CD8-positive, alpha-beta memory T cell (primary cell): ENCODE measurements around the gene CEP112. TPM values are rescaled to one million over a fixed set of nuclear protein-coding genes. Genes with fewer than 3 reads are reported as not detected.

Experiments used
- CTCF ChIA-PET: fragments of 350-600 bp; sonication (Branson Sonifier 250); formaldehyde crosslinking; loops from one replicate; lab custom pipeline; 2021; ENCODE audit warnings: antibody characterized with exemption; lab: Charles Lee
- POLR2A ChIA-PET: fragments of 350-600 bp; sonication (Branson Sonifier 250); formaldehyde crosslinking; loops from one replicate; lab custom pipeline; 2021; ENCODE audit warnings: antibody characterized with exemption; lab: Charles Lee
- DNase-seq, 5 donors: peaks; one replicate each; pipeline versions ENCODE4 v3.0.0 to v3.0.0-alpha.2; 2020 to 2022; ENCODE audit warnings: mixed read lengths in 1 of 5
- H3K27ac ChIP-seq: one replicate; pipeline ENCODE4 v1.7.0; 2013; ENCODE audit warnings: low read depth, mild to moderate bottlenecking, low read length, moderate library complexity
- H3K27me3 ChIP-seq: 2 replicates; pipeline ENCODE4 v1.7.0; 2013; ENCODE audit warnings: low read length, mild to moderate bottlenecking; ENCODE audit not compliant: insufficient read depth, poor library complexity, severe bottlenecking
- H3K36me3 ChIP-seq: 2 replicates; pipeline ENCODE4 v1.7.0; 2013; ENCODE audit warnings: mild to moderate bottlenecking, low read length, moderate library complexity; ENCODE audit not compliant: insufficient read depth
- H3K4me1 ChIP-seq: 2 replicates; pipeline ENCODE4 v1.7.0; 2013; ENCODE audit warnings: mild to moderate bottlenecking, low read length, moderate library complexity; ENCODE audit not compliant: insufficient read depth
- H3K4me3 ChIP-seq: 2 replicates; pipeline ENCODE4 v1.7.0; 2013; ENCODE audit warnings: mild to moderate bottlenecking, low read length
- H3K9me3 ChIP-seq: 2 replicates; pipeline ENCODE4 v1.7.0; 2013; ENCODE audit warnings: mild to moderate bottlenecking, low read length
- H3K27ac Mint-ChIP-seq, 8 donors: one replicate each; pipeline ENCODE4 v1.8.0; 2020 to 2021; ENCODE audit warnings: mixed read lengths in 8 of 8, mild to moderate bottlenecking in 6 of 8, inconsistent platforms in 3 of 8, moderate library complexity in 3 of 8
- H3K27me3 Mint-ChIP-seq, 2 donors: one replicate each; pipeline ENCODE4 v1.8.0; 2020 to 2021; ENCODE audit warnings: mixed read lengths in 2 of 2, mild to moderate bottlenecking in 1 of 2, moderate library complexity in 1 of 2
- H3K36me3 Mint-ChIP-seq, 3 donors: one replicate each; pipeline ENCODE4 v1.8.0; 2020 to 2021; ENCODE audit warnings: mixed read lengths in 3 of 3, inconsistent platforms in 1 of 3, mild to moderate bottlenecking in 1 of 3
- H3K4me1 Mint-ChIP-seq, 3 donors: one replicate each; pipeline ENCODE4 v1.8.0; 2020 to 2021; ENCODE audit warnings: mixed read lengths in 3 of 3, inconsistent platforms in 1 of 3, mild to moderate bottlenecking in 1 of 3
- H3K4me3 Mint-ChIP-seq, 7 donors: one replicate each; pipeline ENCODE4 v1.8.0; 2020 to 2021; ENCODE audit warnings: mixed read lengths in 7 of 7, mild to moderate bottlenecking in 6 of 7, moderate library complexity in 4 of 7, inconsistent platforms in 2 of 7
- H3K9me3 Mint-ChIP-seq, 5 donors: one replicate each; pipeline ENCODE4 v1.8.0; 2020 to 2022; ENCODE audit warnings: mixed read lengths in 5 of 5, mild to moderate bottlenecking in 3 of 5, moderate library complexity in 2 of 5, inconsistent platforms in 1 of 5
- polyA plus RNA-seq: library from polyadenylated mRNA; unstranded; fragments of 300-500 nt; fragmentation: Illumina TruSeq; gene quantifications from one replicate; pipeline ENCODE4 v1.2.3, GENCODE V29; 2021
- total RNA-seq, 2 experiments: library from RNA; stranded (reverse); gene quantifications; one replicate each; pipeline ENCODE4 v1.2.3, GENCODE V29; 2021

Gene CEP112
- total and polyA plus RNA-seq, 3 experiments from 2014 or later = 0.64 to 4.5 (median 3.0) TPM

- ChIA-PET CTCF (no interaction called here), POLR2A (no interaction called here)
- H3K4me3 Mint-ChIP-seq = no peak overlapping the region
- H3K36me3 Mint-ChIP-seq = no peaks in the 10 kb centered on the region
- no peak overlapping the region for H3K4me3 ChIP-seq
- H3K27me3 Mint-ChIP-seq = peaks cover 0 to 8% of the 10 kb centered on the region in 2 donors
- H3K9me3 Mint-ChIP-seq = no peaks in the 10 kb centered on the region
- H3K4me1 Mint-ChIP-seq = no peaks in the 10 kb centered on the region
- H3K9me3 ChIP-seq = no peaks in the 10 kb centered on the region
- DNase-seq = no peak
- no peaks in the 10 kb centered on the region for H3K4me1 ChIP-seq
- no peaks in the 10 kb centered on the region for H3K36me3 ChIP-seq
- no peak overlapping the region for H3K27ac Mint-ChIP-seq
- no peak overlapping the region for H3K27ac ChIP-seq
- no peaks in the 10 kb centered on the region for H3K27me3 ChIP-seq
These were observed 327.5 kb downstream of the CEP112 start for GRCh38 chr17:65864394-65864793.

- Histone ChIP-seq H3K36me3 (no peaks in the 10 kb centered on the region), H3K27ac (no peak overlapping the region), H3K4me3 (no peak overlapping the region), H3K4me1 (no peaks in the 10 kb centered on the region), H3K9me3 (no peaks in the 10 kb centered on the region), H3K27me3 (no peaks in the 10 kb centered on the region)
- H3K36me3 Mint-ChIP-seq = no peaks in the 10 kb centered on the region
- H3K27ac Mint-ChIP-seq = no peak overlapping the region
- POLR2A ChIA-PET = no interaction called here
- DNase-seq = no peak
- no peaks in the 10 kb centered on the region for H3K9me3 Mint-ChIP-seq
- peaks cover 0 to 2% of the 10 kb centered on the region in 2 donors for H3K27me3 Mint-ChIP-seq
- H3K4me3 Mint-ChIP-seq = no peak overlapping the region
- CTCF ChIA-PET = no interaction called here
- no peaks in the 10 kb centered on the region for H3K4me1 Mint-ChIP-seq
These were observed 334.2 kb downstream of the CEP112 start for GRCh38 chr17:65857718-65858117.

GRCh38 chr17:65856865-65857264, 335.1 kb downstream of the CEP112 start:
- Mint-ChIP-seq H3K27ac (no peak overlapping the region), H3K4me1 (no peaks in the 10 kb centered on the region), H3K9me3 (no peaks in the 10 kb centered on the region), H3K36me3 (no peaks in the 10 kb centered on the region), H3K27me3 (peaks cover 0 to 2% of the 10 kb centered on the region in 2 donors), H3K4me3 (no peak overlapping the region)
- H3K4me3 ChIP-seq = no peak overlapping the region
- H3K9me3 ChIP-seq = no peaks in the 10 kb centered on the region
- no peaks in the 10 kb centered on the region for H3K36me3 ChIP-seq
- no peaks in the 10 kb centered on the region for H3K4me1 ChIP-seq
- H3K27me3 ChIP-seq = no peaks in the 10 kb centered on the region
- H3K27ac ChIP-seq = no peak overlapping the region
- no peak for DNase-seq
- POLR2A ChIA-PET = no interaction called here
- CTCF ChIA-PET = no interaction called here

- Mint-ChIP-seq H3K27ac (no peak overlapping the region), H3K27me3 (peaks cover 0 to 2% of the 10 kb centered on the region in 2 donors), H3K36me3 (no peaks in the 10 kb centered on the region), H3K9me3 (no peaks in the 10 kb centered on the region), H3K4me3 (no peak overlapping the region), H3K4me1 (no peaks in the 10 kb centered on the region)
- no peak overlapping the region for H3K4me3 ChIP-seq
- no peak overlapping the region for H3K27ac ChIP-seq
- H3K27me3 ChIP-seq = no peaks in the 10 kb centered on the region
- CTCF ChIA-PET = no interaction called here
- no peaks in the 10 kb centered on the region for H3K4me1 ChIP-seq
- H3K36me3 ChIP-seq = no peaks in the 10 kb centered on the region
- POLR2A ChIA-PET = no interaction called here
- H3K9me3 ChIP-seq = no peaks in the 10 kb centered on the region
- DNase-seq = no peak
These were observed 336.3 kb downstream of the CEP112 start for GRCh38 chr17:65855675-65856074.

GRCh38 chr17:65855245-65855644, 336.7 kb downstream of the CEP112 start:
- CTCF ChIA-PET = no interaction called here
- POLR2A ChIA-PET = no interaction called here

GRCh38 chr17:65853816-65854215, 338.1 kb downstream of the CEP112 start:
- no peak overlapping the region for H3K4me3 ChIP-seq
- DNase-seq = no peak
- Mint-ChIP-seq H3K27me3 (peaks cover 0 to 1% of the 10 kb centered on the region in 2 donors), H3K4me3 (no peak overlapping the region), H3K36me3 (peaks cover 0 to 5% (median 0%) of the 10 kb centered on the region in 3 donors), H3K4me1 (no peaks in the 10 kb centered on the region), H3K27ac (no peak overlapping the region), H3K9me3 (no peaks in the 10 kb centered on the region)
- H3K9me3 ChIP-seq = no peaks in the 10 kb centered on the region
- ChIA-PET POLR2A (no interaction called here), CTCF (no interaction called here)
- no peaks in the 10 kb centered on the region for H3K27me3 ChIP-seq
- H3K4me1 ChIP-seq = no peaks in the 10 kb centered on the region
- no peak overlapping the region for H3K27ac ChIP-seq
- H3K36me3 ChIP-seq = no peaks in the 10 kb centered on the region

More at GRCh38 chr17:65855245-65855644, 336.7 kb downstream of the CEP112 start:
- no peak overlapping the region for H3K27ac Mint-ChIP-seq
- H3K4me1 Mint-ChIP-seq = no peaks in the 10 kb centered on the region
- Histone ChIP-seq H3K36me3 (no peaks in the 10 kb centered on the region), H3K27ac (no peak overlapping the region), H3K27me3 (no peaks in the 10 kb centered on the region), H3K4me1 (no peaks in the 10 kb centered on the region), H3K4me3 (no peak overlapping the region), H3K9me3 (no peaks in the 10 kb centered on the region)
- H3K36me3 Mint-ChIP-seq = peaks cover 0 to 4% (median 0%) of the 10 kb centered on the region in 3 donors
- no peaks in the 10 kb centered on the region for H3K9me3 Mint-ChIP-seq
- peaks cover 0 to 2% of the 10 kb centered on the region in 2 donors for H3K27me3 Mint-ChIP-seq
- no peak for DNase-seq
- H3K4me3 Mint-ChIP-seq = no peak overlapping the region

- ChIA-PET POLR2A (no interaction called here), CTCF (no interaction called here)
- Mint-ChIP-seq H3K4me3 (no peak overlapping the region), H3K27me3 (peaks cover 0 to 3% of the 10 kb centered on the region in 2 donors), H3K4me1 (no peaks in the 10 kb centered on the region), H3K9me3 (no peaks in the 10 kb centered on the region), H3K27ac (no peak overlapping the region), H3K36me3 (peaks cover 0 to 5% (median 0%) of the 10 kb centered on the region in 3 donors)
- H3K9me3 ChIP-seq = no peaks in the 10 kb centered on the region
- no peak for DNase-seq
- H3K27me3 ChIP-seq = no peaks in the 10 kb centered on the region
- no peaks in the 10 kb centered on the region for H3K36me3 ChIP-seq
- H3K4me1 ChIP-seq = no peaks in the 10 kb centered on the region
- no peak overlapping the region for H3K27ac ChIP-seq
- no peak overlapping the region for H3K4me3 ChIP-seq
These were observed 339.0 kb downstream of the CEP112 start for GRCh38 chr17:65852911-65853310.

GRCh38 chr17:65851965-65852736, 339.8 kb downstream of the CEP112 start:
- no peaks in the 10 kb centered on the region for H3K9me3 Mint-ChIP-seq
- H3K27me3 Mint-ChIP-seq = peaks cover 0 to 3% of the 10 kb centered on the region in 2 donors
- H3K4me3 ChIP-seq = no peak overlapping the region
- no peaks in the 10 kb centered on the region for H3K27me3 ChIP-seq
- CTCF ChIA-PET = interaction anchor here (0.8 kb wide), 1 partner anchor 9 kb away, joined by 3 read pairs; no protein-coding TSS in a partner anchor
- H3K4me1 ChIP-seq = no peaks in the 10 kb centered on the region
- no peaks in the 10 kb centered on the region for H3K9me3 ChIP-seq
- H3K4me3 Mint-ChIP-seq = no peak overlapping the region
- H3K4me1 Mint-ChIP-seq = no peaks in the 10 kb centered on the region
- H3K27ac ChIP-seq = no peak overlapping the region
- no peak overlapping the region for H3K27ac Mint-ChIP-seq
- no peaks in the 10 kb centered on the region for H3K36me3 ChIP-seq
- POLR2A ChIA-PET = no interaction called here
- peaks cover 0 to 5% (median 0%) of the 10 kb centered on the region in 3 donors for H3K36me3 Mint-ChIP-seq
- no peak for DNase-seq
